Large intestine (tissue), 3 donors: ENCODE data around the gene PEAK1. TPM values are rescaled to one million over a fixed set of nuclear protein-coding genes. Genes with fewer than 3 reads are reported as not detected.

ENCODE experiments used
- DNase-seq, 2 donors: peaks; one replicate each; pipeline versions ENCODE4 v3.0.0 to v3.0.0-alpha.2; 2013
- H3K27ac ChIP-seq: one replicate; pipeline ENCODE4 v1.5.1; 2013; ENCODE audit warnings: low read length
- H3K27me3 ChIP-seq: 2 replicates; pipeline ENCODE4 v1.6.1; 2013; ENCODE audit warnings: low read length; ENCODE audit not compliant: control insufficient read depth, insufficient read depth
- H3K36me3 ChIP-seq: 2 replicates; pipeline ENCODE4 v1.6.1; 2013; ENCODE audit warnings: low read length; ENCODE audit not compliant: control insufficient read depth, insufficient read depth
- H3K4me1 ChIP-seq: one replicate; pipeline ENCODE4 v1.6.1; 2013; ENCODE audit warnings: low read length; ENCODE audit not compliant: control insufficient read depth, insufficient read depth
- H3K4me3 ChIP-seq: one replicate; pipeline ENCODE4 v1.5.1; 2013; ENCODE audit warnings: low read length
- H3K9me3 ChIP-seq: one replicate; pipeline ENCODE4 v1.6.1; 2013; ENCODE audit warnings: mild to moderate bottlenecking, low read depth, low read length, moderate library complexity; ENCODE audit not compliant: control insufficient read depth
- WGBS: methylation state at CpG from one replicate; pipeline ENCODE4 v1.1.5; 2013; ENCODE audit warnings: low lambda C conversion rate; ENCODE audit not compliant: insufficient coverage; 5-methylcytosine and 5-hydroxymethylcytosine counted together
- polyA plus RNA-seq: library from polyadenylated mRNA; unstranded; fragments of 120-200 nt; gene quantifications from one replicate; pipeline ENCODE4 v1.2.1, GENCODE V29; 2013

PEAK1 gene
- polyA plus RNA-seq, 1 donor = 25.7 TPM

DNA sequence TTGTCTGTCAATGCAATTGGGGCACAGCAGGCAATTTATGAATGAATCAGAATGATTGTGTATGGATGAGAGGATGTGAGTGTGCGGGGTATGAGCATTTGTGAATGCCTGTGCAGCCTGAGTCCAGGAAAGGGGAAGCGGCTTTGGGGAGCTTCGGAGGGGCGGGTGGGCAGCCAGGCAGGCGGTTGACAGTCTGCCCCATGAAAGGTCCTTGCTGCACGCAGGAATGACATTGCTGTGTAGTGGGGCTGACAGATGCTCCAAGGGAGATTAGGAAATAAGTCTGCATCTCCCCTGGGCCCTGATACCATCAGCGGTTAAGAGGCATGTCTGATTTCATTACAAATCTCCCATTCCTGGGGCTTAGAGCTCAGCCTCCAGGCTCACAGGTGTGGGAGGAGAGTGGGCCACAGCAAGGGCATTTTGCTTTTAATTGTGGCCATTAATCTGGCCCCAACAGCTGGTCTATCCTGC is 322.6 kb downstream of the PEAK1 start:
- DNase-seq = no peak
- Histone ChIP-seq H3K4me1 (no peaks in the 10 kb centered on the region), H3K27me3 (no peaks in the 10 kb centered on the region), H3K36me3 (no peaks in the 10 kb centered on the region), H3K9me3 (no peaks in the 10 kb centered on the region), H3K27ac (no peak overlapping the region), H3K4me3 (no peak overlapping the region)
- no CpG with 5 or more reads among the region's 7 CpGs for WGBS

DNA sequence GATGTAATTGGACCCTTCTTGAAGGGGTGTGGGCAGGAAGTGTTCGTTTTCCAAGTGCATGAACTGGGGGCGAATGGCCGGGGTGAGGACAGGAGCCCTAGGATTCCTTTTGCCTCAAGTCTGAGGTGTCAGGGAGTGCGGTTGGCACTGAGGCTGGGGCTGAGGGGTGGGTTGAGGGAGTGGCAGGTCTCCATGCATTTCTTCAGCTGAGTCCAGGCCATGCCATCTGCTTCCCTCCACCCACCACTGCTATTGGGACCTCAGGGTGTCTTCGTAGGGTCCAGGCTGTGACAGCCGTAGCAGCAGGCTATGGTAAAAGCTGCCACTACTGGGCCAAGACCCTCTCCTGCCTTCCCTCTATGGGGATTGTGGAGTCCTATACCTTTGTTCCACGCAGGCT is 323.4 kb downstream of the PEAK1 start:
- H3K9me3 ChIP-seq = no peaks in the 10 kb centered on the region
- H3K4me3 ChIP-seq = no peak overlapping the region
- H3K27me3 ChIP-seq = no peaks in the 10 kb centered on the region
- no peak for DNase-seq
- no peak overlapping the region for H3K27ac ChIP-seq
- no peaks in the 10 kb centered on the region for H3K4me1 ChIP-seq
- H3K36me3 ChIP-seq = no peaks in the 10 kb centered on the region
- WGBS = no CpG with 5 or more reads among the region's 7 CpGs

DNA sequence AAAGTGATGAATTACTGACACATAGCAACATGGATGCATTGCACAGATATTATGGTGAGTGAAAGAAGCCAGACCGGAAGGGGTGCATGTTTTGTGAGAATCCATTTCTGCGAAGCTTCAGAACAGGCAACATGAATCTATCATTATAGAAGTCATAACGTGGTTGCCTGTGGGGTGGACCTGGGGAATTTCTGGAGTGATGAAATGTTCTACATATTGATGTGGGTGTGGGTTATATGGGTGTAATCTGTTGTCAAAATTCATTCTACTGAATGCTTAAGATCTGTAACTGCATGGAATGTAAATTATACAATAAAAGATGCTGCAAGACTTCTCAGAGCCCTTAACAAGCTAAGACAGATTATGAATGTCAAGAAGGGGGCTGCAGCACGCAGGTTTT is 323.8 kb downstream of the PEAK1 start:
- H3K4me1 ChIP-seq = no peaks in the 10 kb centered on the region
- no CpG with 5 or more reads among the region's 4 CpGs for WGBS
- no peak overlapping the region for H3K27ac ChIP-seq
- H3K27me3 ChIP-seq = no peaks in the 10 kb centered on the region
- no peaks in the 10 kb centered on the region for H3K36me3 ChIP-seq
- no peak overlapping the region for H3K4me3 ChIP-seq
- H3K9me3 ChIP-seq = no peaks in the 10 kb centered on the region
- no peak for DNase-seq

DNA sequence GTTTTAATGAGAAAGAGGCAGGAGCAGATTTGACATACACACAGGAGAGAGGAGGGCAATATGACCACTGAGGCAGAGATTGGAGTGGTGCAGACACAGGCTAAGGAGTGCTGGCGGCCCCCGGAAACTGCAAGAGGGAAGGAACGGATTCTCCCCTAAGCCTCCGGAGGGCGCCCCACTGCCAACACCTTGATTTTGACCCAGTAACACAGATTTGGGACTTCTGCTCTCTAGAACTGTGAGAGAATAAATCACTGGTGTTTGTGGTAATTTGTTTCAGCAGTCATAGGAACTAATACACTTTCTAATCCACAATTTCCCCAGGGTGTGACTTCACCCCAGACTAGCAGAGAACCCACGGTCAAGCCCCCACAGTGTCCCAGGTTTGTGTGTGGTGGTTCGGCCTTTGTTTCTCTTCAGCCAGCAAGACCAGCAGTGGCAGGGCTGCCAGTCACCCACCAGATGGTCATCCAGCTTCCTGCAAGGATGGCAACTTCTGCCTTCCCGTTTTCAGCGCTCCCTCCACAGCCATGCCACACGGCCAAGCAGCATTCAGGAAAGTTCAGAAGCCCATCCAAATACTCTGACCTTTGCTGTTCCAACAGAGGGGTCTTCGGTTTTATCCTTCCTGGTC is 325.4 kb downstream of the PEAK1 start:
- H3K27ac ChIP-seq = no peak overlapping the region
- no peak overlapping the region for H3K4me3 ChIP-seq
- no peaks in the 10 kb centered on the region for H3K9me3 ChIP-seq
- H3K4me1 ChIP-seq = no peaks in the 10 kb centered on the region
- DNase-seq = no peak
- no peaks in the 10 kb centered on the region for H3K27me3 ChIP-seq
- no CpG with 5 or more reads among the region's 11 CpGs for WGBS
- no peaks in the 10 kb centered on the region for H3K36me3 ChIP-seq

DNA sequence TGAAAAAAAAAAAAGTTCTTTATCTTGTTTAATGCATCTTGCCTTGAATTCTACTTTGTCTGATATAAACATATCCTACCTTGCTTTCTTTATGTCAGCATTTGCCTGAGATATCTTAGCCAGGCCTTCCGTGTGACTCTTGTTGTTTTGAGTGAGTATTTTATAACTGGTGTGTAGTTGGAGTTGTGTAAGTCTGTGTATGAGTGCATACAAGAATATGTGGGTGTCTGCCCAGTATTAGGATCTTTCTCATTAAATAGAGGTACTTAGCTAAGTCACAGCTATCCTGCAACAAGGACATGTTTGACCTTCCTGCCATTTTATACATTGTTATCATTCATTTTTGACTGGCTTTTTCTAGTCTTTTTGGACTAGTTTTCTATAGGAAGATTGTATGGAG is 326.5 kb downstream of the PEAK1 start:
- H3K4me3 ChIP-seq = no peak overlapping the region
- DNase-seq = no peak
- no CpG with 5 or more reads among the region's 1 CpG for WGBS
- H3K4me1 ChIP-seq = no peaks in the 10 kb centered on the region
- no peaks in the 10 kb centered on the region for H3K36me3 ChIP-seq
- no peaks in the 10 kb centered on the region for H3K9me3 ChIP-seq
- H3K27me3 ChIP-seq = no peaks in the 10 kb centered on the region
- no peak overlapping the region for H3K27ac ChIP-seq

DNA sequence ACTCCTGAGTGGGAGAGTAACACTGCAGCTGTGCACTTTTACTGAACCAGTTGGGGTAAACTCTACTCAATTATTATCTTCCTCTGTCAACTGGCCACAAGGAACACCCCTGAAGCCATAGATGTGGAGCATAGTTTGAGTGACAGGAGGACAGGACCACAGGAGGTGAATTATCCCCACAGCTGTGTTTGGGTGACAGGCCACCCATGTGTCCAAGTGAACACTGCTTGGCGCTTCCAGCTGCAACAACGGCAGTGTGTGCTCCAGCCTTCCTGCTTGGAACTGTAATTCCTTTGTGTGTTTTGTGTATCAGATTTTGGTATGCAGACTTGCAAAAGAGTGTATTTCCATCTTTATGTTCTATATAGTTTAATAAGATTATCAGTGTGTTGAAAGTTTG is 328.8 kb downstream of the PEAK1 start:
- H3K27me3 ChIP-seq = no peaks in the 10 kb centered on the region
- no peaks in the 10 kb centered on the region for H3K36me3 ChIP-seq
- no peaks in the 10 kb centered on the region for H3K4me1 ChIP-seq
- no peak overlapping the region for H3K27ac ChIP-seq
- WGBS = 100% methylated on average over 1 of the region's 2 CpGs
- no peak overlapping the region for H3K4me3 ChIP-seq
- H3K9me3 ChIP-seq = no peaks in the 10 kb centered on the region
- DNase-seq = no peak

DNA sequence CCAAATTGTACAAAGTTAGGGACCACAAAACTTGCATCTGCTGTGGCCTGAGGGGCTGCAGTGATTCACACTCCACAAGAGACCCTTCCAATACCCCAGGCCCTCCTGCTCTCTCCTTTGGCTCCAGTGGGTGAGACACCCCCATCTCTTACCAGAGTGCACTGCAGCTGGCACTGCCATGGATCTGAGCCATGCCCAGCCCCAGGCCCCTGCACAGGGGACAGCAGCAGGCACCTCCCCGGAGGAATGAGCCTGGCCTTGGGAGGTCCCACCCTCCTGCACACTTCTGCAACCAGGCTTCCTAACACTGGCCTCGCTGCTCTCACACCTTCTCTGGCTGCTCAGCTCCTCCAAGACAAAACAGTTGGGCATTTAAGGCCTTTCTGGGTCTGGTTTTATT is 332.7 kb downstream of the PEAK1 start:
- Histone ChIP-seq H3K4me3 (no peak overlapping the region), H3K9me3 (no peaks in the 10 kb centered on the region)
- no CpG with 5 or more reads among the region's 2 CpGs for WGBS

DNA sequence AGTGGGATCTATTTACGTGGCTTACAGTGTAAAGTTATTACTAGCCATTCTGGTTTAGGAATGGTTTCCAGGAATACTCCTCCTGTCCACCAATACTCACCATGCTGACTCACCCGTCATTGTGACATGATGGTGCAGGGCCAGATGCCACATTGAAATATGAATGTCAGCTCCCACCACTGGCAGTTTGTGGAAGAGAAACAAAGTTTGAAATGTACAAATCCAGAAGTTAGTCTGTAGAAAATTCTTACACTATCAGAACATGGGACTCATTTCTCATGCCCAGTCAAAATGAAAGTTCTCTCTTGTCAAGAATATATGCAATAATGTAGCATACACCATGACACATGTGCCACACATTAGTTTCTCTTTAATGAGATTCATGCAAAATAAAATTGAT is 334.6 kb downstream of the PEAK1 start:
- no CpG with 5 or more reads among the region's 2 CpGs for WGBS
- no peaks in the 10 kb centered on the region for H3K27me3 ChIP-seq
- no peak overlapping the region for H3K4me3 ChIP-seq
- no peaks in the 10 kb centered on the region for H3K9me3 ChIP-seq
- no peak overlapping the region for H3K27ac ChIP-seq
- peaks cover 10% of the 10 kb centered on the region for H3K4me1 ChIP-seq
- H3K36me3 ChIP-seq = no peaks in the 10 kb centered on the region
- no peak for DNase-seq

More for the DNA sequence above, 332.7 kb downstream of the PEAK1 start:
- H3K27me3 ChIP-seq = no peaks in the 10 kb centered on the region
- no peaks in the 10 kb centered on the region for H3K36me3 ChIP-seq
- no peak overlapping the region for H3K27ac ChIP-seq
- peaks cover 10% of the 10 kb centered on the region for H3K4me1 ChIP-seq
- DNase-seq = no peak

DNA sequence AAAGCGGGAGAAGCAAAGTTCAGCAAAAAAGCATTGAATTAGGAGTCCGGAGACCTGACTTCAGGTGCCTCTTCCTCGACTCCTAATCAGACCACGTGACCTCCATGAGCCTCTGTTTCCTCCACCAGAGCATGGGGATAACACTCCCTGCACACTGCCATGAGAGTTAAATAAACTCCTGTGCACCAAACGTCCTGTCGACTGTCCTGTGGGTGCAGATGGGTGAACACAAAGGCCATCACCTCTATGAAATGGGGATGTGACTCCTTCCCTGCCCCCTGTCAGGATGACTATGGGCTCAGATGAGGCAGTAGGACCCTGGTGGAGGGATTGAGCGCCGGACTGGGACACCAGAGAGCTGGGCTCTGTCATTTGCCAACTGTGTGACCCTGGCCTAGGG is 335.5 kb downstream of the PEAK1 start:
- DNase-seq = no peak
- H3K27ac ChIP-seq = no peak overlapping the region
- H3K4me1 ChIP-seq = peaks cover 10% of the 10 kb centered on the region
- H3K4me3 ChIP-seq = no peak overlapping the region
- WGBS = no CpG with 5 or more reads among the region's 8 CpGs
- H3K27me3 ChIP-seq = no peaks in the 10 kb centered on the region
- no peaks in the 10 kb centered on the region for H3K9me3 ChIP-seq
- H3K36me3 ChIP-seq = no peaks in the 10 kb centered on the region

DNA sequence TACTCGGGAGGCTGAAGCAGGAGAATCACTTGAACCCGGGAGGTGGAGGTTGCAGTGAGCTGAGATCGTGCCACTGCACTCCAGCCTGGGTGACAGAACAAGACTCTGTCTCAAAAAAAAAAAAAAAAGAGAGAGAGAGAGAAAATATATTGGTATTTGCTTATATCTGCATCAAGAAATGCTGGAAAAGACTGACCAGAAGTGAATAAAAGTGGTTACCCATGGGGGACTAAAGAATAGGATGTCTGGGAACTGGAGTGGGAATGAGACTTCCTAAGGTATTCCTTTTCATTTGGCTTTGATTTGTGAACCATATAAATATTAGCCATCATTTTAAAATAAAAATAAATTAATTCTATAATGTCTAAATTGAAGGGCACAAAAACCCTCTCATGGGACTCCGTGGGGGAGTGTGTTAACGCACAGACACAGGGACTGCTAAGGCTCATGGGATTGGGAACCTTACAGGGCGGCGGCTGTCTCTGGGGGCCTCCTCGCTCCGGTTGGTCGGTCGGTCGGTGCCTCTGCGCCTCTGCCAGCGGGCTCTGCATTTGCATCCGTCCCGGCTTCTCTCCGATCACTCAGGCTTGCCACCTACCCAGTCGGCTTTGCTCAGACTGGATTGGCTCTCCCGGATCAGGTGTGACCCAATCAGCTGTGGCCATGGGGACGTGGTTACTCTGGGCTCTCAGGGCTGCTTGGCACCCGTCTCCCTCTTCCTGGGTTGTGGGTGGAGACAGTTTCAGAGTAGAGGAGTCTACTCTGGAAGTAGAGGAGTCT is 336.3 kb downstream of the PEAK1 start:
- Histone ChIP-seq H3K4me1 (peaks cover 10% of the 10 kb centered on the region), H3K27me3 (no peaks in the 10 kb centered on the region), H3K9me3 (no peaks in the 10 kb centered on the region), H3K27ac (no peak overlapping the region), H3K4me3 (peak overlapping the region; percentile 31), H3K36me3 (no peaks in the 10 kb centered on the region)
- peak; percentile 55 to 82 for DNase-seq
- no CpG with 5 or more reads among the region's 21 CpGs for WGBS
